Neural progenitor cell (in vitro differentiated cells): ENCODE data around the gene VEPH1. TPM values are rescaled to one million over a fixed set of nuclear protein-coding genes. Genes with fewer than 3 reads are reported as not detected.

ENCODE experiments used
- DNase-seq: peaks from one replicate; pipeline ENCODE4 v3.0.0-alpha.2; 2016; ENCODE audit warnings: low spot score
- H2AFZ ChIP-seq: fragments of 200-600 bp; sonication (generic); replicated peaks from 2 replicates; pipeline ENCODE4 v1.6.1; 2016; ENCODE audit warnings: antibody characterized with exemption
- H3F3A ChIP-seq: fragments of 200-600 bp; sonication (generic); 2 replicates; pipeline ENCODE4 v1.6.1; 2016; ENCODE audit warnings: antibody characterized with exemption, low read depth
- H3K27ac ChIP-seq: fragments of 200-600 bp; sonication (generic); 2 replicates; pipeline ENCODE4 v1.5.1; 2016; ENCODE audit warnings: mild to moderate bottlenecking
- H3K27me3 ChIP-seq: fragments of 200-600 bp; sonication (generic); 2 replicates; pipeline ENCODE4 v1.6.1; 2016; ENCODE audit warnings: mild to moderate bottlenecking, moderate library complexity
- H3K36me3 ChIP-seq: fragments of 200-600 bp; sonication (generic); 2 replicates; pipeline ENCODE4 v1.5.1; 2016
- H3K4me1 ChIP-seq: fragments of 200-600 bp; sonication (generic); 2 replicates; pipeline ENCODE4 v1.6.1; 2016; ENCODE audit warnings: mixed run types
- H3K4me2 ChIP-seq: fragments of 200-600 bp; sonication (generic); 2 replicates; pipeline ENCODE4 v1.6.1; 2016
- H3K4me3 ChIP-seq: fragments of 200-600 bp; sonication (generic); 2 replicates; pipeline ENCODE4 v1.5.1; 2016
- H3K79me2 ChIP-seq: fragments of 200-600 bp; sonication (generic); 2 replicates; pipeline ENCODE4 v1.6.1; 2016; ENCODE audit warnings: low read depth
- H3K9ac ChIP-seq: fragments of 200-600 bp; sonication (generic); 2 replicates; pipeline ENCODE4 v1.6.1; 2016
- H3K9me3 ChIP-seq: fragments of 200-600 bp; sonication (generic); 2 replicates; pipeline ENCODE4 v1.5.1; 2016; ENCODE audit warnings: low read depth
- H4K20me1 ChIP-seq: fragments of 200-600 bp; sonication (generic); 2 replicates; pipeline ENCODE4 v1.6.1; 2016; ENCODE audit warnings: low read depth
- H3K27ac Mint-ChIP-seq: 3 replicates; pipeline ENCODE4 v1.8.0; 2021; ENCODE audit warnings: mixed read lengths
- H3K27me3 Mint-ChIP-seq: 2 replicates; pipeline ENCODE4 v1.8.0; 2022; ENCODE audit warnings: low read depth, mild to moderate bottlenecking, inconsistent platforms, moderate library complexity, mixed read lengths; ENCODE audit not compliant: insufficient read depth
- H3K36me3 Mint-ChIP-seq: 3 replicates; pipeline ENCODE4 v1.8.0; 2021; ENCODE audit warnings: mixed read lengths
- H3K4me1 Mint-ChIP-seq: 3 replicates; pipeline ENCODE4 v1.8.0; 2021; ENCODE audit warnings: mixed read lengths
- H3K4me3 Mint-ChIP-seq: 3 replicates; pipeline ENCODE4 v1.8.0; 2021; ENCODE audit warnings: mild to moderate bottlenecking, moderate library complexity, mixed read lengths
- H3K9me3 Mint-ChIP-seq: 3 replicates; pipeline ENCODE4 v1.8.0; 2020; ENCODE audit warnings: mixed read lengths
- CTCF ChIP-seq: fragments of 200-600 bp; sonication (generic); IDR thresholded peaks from 2 replicates; pipeline ENCODE4 v1.5.1; 2017; ENCODE audit warnings: antibody characterized with exemption, mild to moderate bottlenecking
- EZH2 ChIP-seq: fragments of 200-600 bp; sonication (generic); IDR thresholded peaks from 2 replicates; pipeline ENCODE4 v1.6.1; 2017; ENCODE audit warnings: antibody characterized with exemption, mild to moderate bottlenecking, moderate library complexity
- EZH2phosphoT487 ChIP-seq: fragments of 200-600 bp; sonication (generic); IDR thresholded peaks from 2 replicates; pipeline ENCODE4 v1.6.1; 2017; ENCODE audit warnings: antibody characterized with exemption
- total RNA-seq: library from RNA; depleted of rRNA; stranded (reverse); fragments of >200 nt; gene quantifications from 2 replicates; pipeline ENCODE4 v1.2.3, GENCODE V29; 2015; ENCODE audit warnings: low replicate concordance

The VEPH1 gene
- total RNA-seq, 1 donor from 2014 or later, result not detected

GRCh38 chr3:157388976-157389375 lies 114.2 kb downstream of the VEPH1 start:
- H4K20me1 ChIP-seq, result no peaks in the 10 kb centered on the region
- H3K79me2 ChIP-seq, result no peaks in the 10 kb centered on the region
- no peak overlapping the region for H3K4me3 ChIP-seq
- no peaks in the 10 kb centered on the region for H3K9me3 ChIP-seq
- no peak overlapping the region for H3K9ac ChIP-seq
- no peak for TF ChIP-seq CTCF
- TF ChIP-seq EZH2, result no peak
- TF ChIP-seq EZH2phosphoT487, result no peak
- no peak overlapping the region for H2AFZ ChIP-seq
- Mint-ChIP-seq H3K27ac (no peak overlapping the region), H3K9me3 (peaks cover 17% of the 10 kb centered on the region), H3K4me1 (peaks cover 23% of the 10 kb centered on the region), H3K4me3 (no peak overlapping the region), H3K27me3 (peaks cover 2% of the 10 kb centered on the region), H3K36me3 (peaks cover 20% of the 10 kb centered on the region)
- no peak overlapping the region for H3K4me2 ChIP-seq
- H3F3A ChIP-seq, result no peaks in the 10 kb centered on the region
- no peaks in the 10 kb centered on the region for H3K27me3 ChIP-seq
- H3K27ac ChIP-seq, result no peak overlapping the region
- no peak for DNase-seq
- peaks cover 17% of the 10 kb centered on the region for H3K4me1 ChIP-seq
- H3K36me3 ChIP-seq, result no peaks in the 10 kb centered on the region

DNA sequence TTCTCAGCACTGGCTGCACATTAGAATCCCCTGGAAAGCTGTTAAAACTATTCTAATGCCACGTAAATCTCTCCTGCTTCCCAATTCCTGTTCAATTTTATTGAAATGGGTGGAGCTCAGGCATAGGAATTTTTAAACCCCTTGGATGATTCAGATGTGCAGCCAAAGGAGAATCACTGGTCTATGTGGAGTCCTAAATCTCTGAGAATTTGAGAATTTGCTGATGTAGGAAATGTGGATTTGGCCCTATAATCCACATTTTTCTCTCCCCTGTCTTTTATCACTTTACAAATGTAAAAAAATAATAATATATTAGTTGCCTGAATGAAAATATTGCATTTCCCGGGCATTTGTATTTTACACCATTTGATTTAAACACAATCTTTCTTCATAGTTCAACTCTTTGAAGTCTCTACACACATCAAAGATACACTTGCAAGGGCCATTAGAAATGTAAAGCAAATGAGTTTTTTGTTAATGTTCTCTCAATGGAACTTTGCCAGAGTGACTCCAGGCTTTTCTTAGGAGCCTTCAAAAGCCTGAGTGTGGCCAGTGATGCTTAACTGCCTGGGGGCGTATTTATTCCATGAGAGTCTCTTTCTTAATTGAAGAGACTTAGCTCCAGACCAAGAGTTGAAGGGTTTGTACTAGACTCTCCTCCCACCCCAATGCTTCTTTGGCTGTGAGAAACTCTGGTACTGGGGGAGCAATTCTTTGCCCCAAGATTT lies 115.3 kb downstream of the VEPH1 start:
- H2AFZ ChIP-seq, result peak overlapping the region; percentile 29

DNA sequence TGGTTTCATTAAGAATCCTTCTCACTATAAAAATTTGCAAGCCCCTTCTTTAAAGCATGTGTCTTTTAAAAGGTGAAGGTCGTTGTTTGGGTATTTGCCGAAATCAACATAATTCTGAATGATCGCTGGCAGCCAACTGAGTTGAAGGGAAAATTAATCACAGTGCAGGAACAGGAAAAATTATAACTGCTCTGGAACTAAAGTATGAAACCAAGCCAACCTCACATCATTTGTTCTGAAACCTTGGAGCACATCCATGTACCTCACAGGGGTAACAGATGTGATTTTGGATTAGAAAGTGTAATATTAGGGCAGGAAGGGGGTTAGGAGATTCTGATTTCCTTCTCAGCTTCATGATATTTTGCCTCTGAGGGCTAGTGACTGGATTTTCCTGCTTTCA lies 118.7 kb downstream of the VEPH1 start:
- Histone ChIP-seq H3K4me2 (no peak overlapping the region), H3K27ac (no peak overlapping the region), H3K9me3 (no peaks in the 10 kb centered on the region), H3K79me2 (no peaks in the 10 kb centered on the region), H4K20me1 (no peaks in the 10 kb centered on the region), H3K36me3 (no peaks in the 10 kb centered on the region), H3K4me3 (no peak overlapping the region), H3K4me1 (peaks cover 17% of the 10 kb centered on the region), H3K27me3 (no peaks in the 10 kb centered on the region), H3F3A (no peaks in the 10 kb centered on the region), H3K9ac (no peak overlapping the region), H2AFZ (no peak overlapping the region)
- Mint-ChIP-seq H3K36me3 (peaks cover 18% of the 10 kb centered on the region), H3K27me3 (peaks cover 2% of the 10 kb centered on the region), H3K27ac (no peak overlapping the region), H3K4me3 (no peak overlapping the region), H3K4me1 (peaks cover 37% of the 10 kb centered on the region), H3K9me3 (peaks cover 5% of the 10 kb centered on the region)
- TF ChIP-seq CTCF (no peak), EZH2phosphoT487 (no peak), EZH2 (no peak)
- no peak for DNase-seq

More for the DNA sequence above, 115.3 kb downstream of the VEPH1 start:
- Histone ChIP-seq H3K4me3 (no peak overlapping the region), H3K79me2 (no peaks in the 10 kb centered on the region), H3K4me1 (peaks cover 17% of the 10 kb centered on the region), H3K36me3 (no peaks in the 10 kb centered on the region), H3K9ac (no peak overlapping the region), H3K9me3 (no peaks in the 10 kb centered on the region), H3K4me2 (no peak overlapping the region), H3F3A (no peaks in the 10 kb centered on the region), H3K27me3 (no peaks in the 10 kb centered on the region), H3K27ac (no peak overlapping the region), H4K20me1 (no peaks in the 10 kb centered on the region)
- peak overlapping the region; percentile 25 for H3K27ac Mint-ChIP-seq
- H3K4me1 Mint-ChIP-seq, result peaks cover 27% of the 10 kb centered on the region
- H3K27me3 Mint-ChIP-seq, result peaks cover 2% of the 10 kb centered on the region
- H3K4me3 Mint-ChIP-seq, result no peak overlapping the region
- H3K9me3 Mint-ChIP-seq, result peaks cover 17% of the 10 kb centered on the region
- TF ChIP-seq EZH2phosphoT487 (no peak), EZH2 (no peak), CTCF (no peak)
- no peak for DNase-seq
- H3K36me3 Mint-ChIP-seq, result peaks cover 18% of the 10 kb centered on the region
